AG04449 (cell line): ENCODE data around the gene TJP2.

ENCODE experiments used
- CTCF ChIA-PET: fragments of 350-600 bp; formaldehyde crosslinking; extraction: SDS; loops from one replicate; lab custom pipeline; 2021; ENCODE audit warnings: antibody characterized with exemption; lab: Yijun Ruan, JAX
- POLR2A ChIA-PET: fragments of 400-600, 350-600 bp; formaldehyde crosslinking; extraction: SDS; loops from one replicate; lab custom pipeline; 2020; ENCODE audit warnings: antibody characterized with exemption, inconsistent platforms; lab: Yijun Ruan, JAX
- DNase-seq: peaks from one replicate; pipeline ENCODE4 v3.0.0-alpha.2; 2010; ENCODE audit warnings: low read depth, low spot score
- H3K4me3 ChIP-seq: 2 replicates; pipeline ENCODE4 v1.5.1; 2011; ENCODE audit warnings: low read depth, mild to moderate bottlenecking, control low read depth, low read length
- CTCF ChIP-seq: IDR thresholded peaks from one replicate; pipeline ENCODE4 v1.5.1; 2011; ENCODE audit warnings: mild to moderate bottlenecking, moderate library complexity, low read length, control low read depth, inconsistent platforms; ENCODE audit not compliant: insufficient read depth; ENCODE audit errors: missing control alignments

The TJP2 gene

GRCh38 chr9:69143291-69143690 lies 30.8 kb upstream of the TJP2 start:
- DNase-seq, result no peak
- CTCF ChIA-PET, result interaction anchor here (0.5 to 1.9 kb wide), 6 partner anchors 10 to 108 kb away, joined by 3 to 4 read pairs (median 4); partner anchors contain the start of gene FXN
- TF ChIP-seq CTCF, result no peak
- POLR2A ChIA-PET, result no interaction called here
- no peak overlapping the region for H3K4me3 ChIP-seq

GRCh38 chr9:69145144-69145715 lies 28.8 kb upstream of the TJP2 start:
- TF ChIP-seq CTCF, result no peak
- no peak overlapping the region for H3K4me3 ChIP-seq
- DNase-seq, result no peak
- CTCF ChIA-PET, result interaction anchor here (1.1 to 1.9 kb wide), 5 partner anchors 8 to 48 kb away, joined by 3 to 5 read pairs (median 4); no protein-coding TSS in a partner anchor
- POLR2A ChIA-PET, result no interaction called here

- no peak for DNase-seq
- CTCF ChIA-PET, result interaction anchor here (0.6 to 3.7 kb wide), 5 partner anchors 8 to 94 kb away, joined by 3 to 16 read pairs (median 3); no protein-coding TSS in a partner anchor
Observed at GRCh38 chr9:69147041-69147834, 26.8 kb upstream of the TJP2 start.

GRCh38 chr9:69149321-69149807 lies 24.7 kb upstream of the TJP2 start:
- TF ChIP-seq CTCF, result peak; percentile 46
- H3K4me3 ChIP-seq, result peak overlapping the region; percentile 29
- POLR2A ChIA-PET, result interaction anchor here (0.6 to 1.0 kb wide), 3 partner anchors 67 to 114 kb away, joined by 3 read pairs; partner anchors contain the start of gene FXN
- CTCF ChIA-PET, result interaction anchor here (0.7 to 3.7 kb wide), 12 partner anchors 9 to 114 kb away, joined by 3 to 17 read pairs (median 4); partner anchors contain the start of gene FXN
- peak; percentile 57 for DNase-seq

More at GRCh38 chr9:69147041-69147834, 26.8 kb upstream of the TJP2 start:
- TF ChIP-seq CTCF, result no peak
- H3K4me3 ChIP-seq, result no peak overlapping the region
- POLR2A ChIA-PET, result no interaction called here

- no peak overlapping the region for H3K4me3 ChIP-seq
- POLR2A ChIA-PET, result no interaction called here
- DNase-seq, result no peak
- CTCF ChIA-PET, result no interaction called here
- no peak for TF ChIP-seq CTCF
Observed at GRCh38 chr9:69151506-69151905, 22.6 kb upstream of the TJP2 start.
